Dendritic cell treated with granulocyte-macrophage colony-stimulating factor and Interleukin-4, amounts not matched to agents 40 ng/mL and 50 ng/mL, for 4 days (primary cell): ENCODE results near the gene TBC1D23.
"Not testable (repeated sequence)": the region's sequence is repeated elsewhere in the genome, so short reads cannot be mapped to it uniquely, and the experiment has no call there.

Experiments
- H3K27ac Mint-ChIP-seq: one replicate; pipeline ENCODE4 v1.8.0; 2022; ENCODE audit warnings: mild to moderate bottlenecking, mixed read lengths
- H3K27me3 Mint-ChIP-seq: one replicate; pipeline ENCODE4 v1.8.0; 2022; ENCODE audit warnings: mild to moderate bottlenecking, mixed read lengths
- H3K36me3 Mint-ChIP-seq: one replicate; pipeline ENCODE4 v1.8.0; 2022; ENCODE audit warnings: low read depth, mixed read lengths
- H3K4me1 Mint-ChIP-seq: one replicate; pipeline ENCODE4 v1.8.0; 2022; ENCODE audit warnings: low read depth, mixed read lengths
- H3K4me3 Mint-ChIP-seq: one replicate; pipeline ENCODE4 v1.8.0; 2022; ENCODE audit warnings: mild to moderate bottlenecking, moderate library complexity, mixed read lengths
- H3K9me3 Mint-ChIP-seq: one replicate; pipeline ENCODE4 v1.8.0; 2022; ENCODE audit warnings: mixed read lengths
- intact Hi-C: fragments of 100-400 bp; cut with micrococcal nuclease; formaldehyde crosslinking; loops from one replicate; pipeline ENCODE4 v1.15.0; 2022

TBC1D23 gene

GRCh38 chr3:100238599-100238998 lies 22.2 kb upstream of the TBC1D23 start:
- Mint-ChIP-seq H3K4me1 (no peaks in the 10 kb centered on the region), H3K27ac (no peak overlapping the region), H3K27me3 (no peaks in the 10 kb centered on the region), H3K36me3 (no peaks in the 10 kb centered on the region), H3K9me3 (peaks cover 13% of the 10 kb centered on the region), H3K4me3 (no peak overlapping the region)
- intact Hi-C loops, result no loop called here

- H3K27ac Mint-ChIP-seq, intact Hi-C loops, H3K27me3 Mint-ChIP-seq, H3K4me1 Mint-ChIP-seq, H3K4me3 Mint-ChIP-seq, H3K36me3 Mint-ChIP-seq: not testable (repeated sequence)
- H3K9me3 Mint-ChIP-seq, result peaks cover 13% of the 10 kb centered on the region
Observed at GRCh38 chr3:100242471-100242870, 18.3 kb upstream of the TBC1D23 start.

- intact Hi-C loops, result no loop called here
- Mint-ChIP-seq H3K36me3 (no peaks in the 10 kb centered on the region), H3K9me3 (peaks cover 2% of the 10 kb centered on the region), H3K4me3 (no peak overlapping the region), H3K27me3 (no peaks in the 10 kb centered on the region), H3K27ac (no peak overlapping the region), H3K4me1 (no peaks in the 10 kb centered on the region)
Observed at GRCh38 chr3:100244264-100244663, 16.5 kb upstream of the TBC1D23 start.

GRCh38 chr3:100245136-100245535 lies 15.7 kb upstream of the TBC1D23 start:
- H3K27me3 Mint-ChIP-seq, result no peaks in the 10 kb centered on the region
- H3K9me3 Mint-ChIP-seq, result no peaks in the 10 kb centered on the region
- no peak overlapping the region for H3K27ac Mint-ChIP-seq
- intact Hi-C loops, result no loop called here
- H3K36me3 Mint-ChIP-seq, result no peaks in the 10 kb centered on the region
- no peaks in the 10 kb centered on the region for H3K4me1 Mint-ChIP-seq
- H3K4me3 Mint-ChIP-seq, result no peak overlapping the region

- intact Hi-C loops, result no loop called here
- no peak overlapping the region for H3K4me3 Mint-ChIP-seq
Observed at GRCh38 chr3:100245927-100246326, 14.9 kb upstream of the TBC1D23 start.

GRCh38 chr3:100246999-100247398 lies 13.8 kb upstream of the TBC1D23 start:
- Mint-ChIP-seq H3K4me3 (no peak overlapping the region), H3K27me3 (no peaks in the 10 kb centered on the region), H3K4me1 (no peaks in the 10 kb centered on the region), H3K9me3 (peaks cover 9% of the 10 kb centered on the region), H3K27ac (no peak overlapping the region), H3K36me3 (no peaks in the 10 kb centered on the region)
- intact Hi-C loops, result no loop called here

More at GRCh38 chr3:100245927-100246326, 14.9 kb upstream of the TBC1D23 start:
- Mint-ChIP-seq H3K27me3 (no peaks in the 10 kb centered on the region), H3K36me3 (no peaks in the 10 kb centered on the region), H3K27ac (no peak overlapping the region), H3K4me1 (no peaks in the 10 kb centered on the region), H3K9me3 (no peaks in the 10 kb centered on the region)

DNA sequence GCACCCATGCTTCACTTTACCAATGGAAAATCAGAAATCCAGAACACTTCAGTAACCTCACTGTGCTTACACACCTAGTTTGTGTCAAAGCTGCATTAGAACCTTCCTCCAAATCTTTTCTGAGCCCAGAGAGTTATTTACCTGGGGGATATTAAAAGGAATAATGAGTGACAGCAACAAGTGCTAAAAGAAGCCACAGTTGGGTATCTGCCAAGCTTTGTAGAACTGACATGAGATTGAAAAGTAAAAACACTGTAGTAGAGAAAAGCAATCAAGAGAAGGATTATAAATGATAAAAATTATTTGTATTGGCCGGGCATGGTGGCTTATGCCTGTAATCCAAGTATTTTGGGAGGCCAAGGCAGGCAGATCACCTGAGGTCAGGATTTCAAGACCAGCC lies 8.8 kb upstream of the TBC1D23 start:
- H3K9me3 Mint-ChIP-seq, result peaks cover 9% of the 10 kb centered on the region
- H3K4me1 Mint-ChIP-seq, result no peaks in the 10 kb centered on the region
- H3K4me3 Mint-ChIP-seq, result no peak overlapping the region
- intact Hi-C loops, result no loop called here
- no peak overlapping the region for H3K27ac Mint-ChIP-seq
- H3K36me3 Mint-ChIP-seq, result no peaks in the 10 kb centered on the region
- H3K27me3 Mint-ChIP-seq, result no peaks in the 10 kb centered on the region

GRCh38 chr3:100254168-100254777 lies 6.5 kb upstream of the TBC1D23 start:
- no peaks in the 10 kb centered on the region for H3K36me3 Mint-ChIP-seq
- no peak overlapping the region for H3K4me3 Mint-ChIP-seq
- H3K27ac Mint-ChIP-seq, result no peak overlapping the region
- intact Hi-C loops, result loop anchor here (1.0 kb wide), 3 partner anchors 186 to 422 kb away; no protein-coding TSS in a partner anchor
- H3K27me3 Mint-ChIP-seq, result no peaks in the 10 kb centered on the region
- H3K4me1 Mint-ChIP-seq, result no peaks in the 10 kb centered on the region
- peaks cover 9% of the 10 kb centered on the region for H3K9me3 Mint-ChIP-seq

- H3K4me3 Mint-ChIP-seq, result no peak overlapping the region
- intact Hi-C loops, result no loop called here
- no peak overlapping the region for H3K27ac Mint-ChIP-seq
- no peaks in the 10 kb centered on the region for H3K27me3 Mint-ChIP-seq
- H3K4me1 Mint-ChIP-seq, result peaks cover 15% of the 10 kb centered on the region
- H3K36me3 Mint-ChIP-seq, result peaks cover 8% of the 10 kb centered on the region
- peaks cover 2% of the 10 kb centered on the region for H3K9me3 Mint-ChIP-seq
Observed at GRCh38 chr3:100256731-100257151, 4.1 kb upstream of the TBC1D23 start.

DNA sequence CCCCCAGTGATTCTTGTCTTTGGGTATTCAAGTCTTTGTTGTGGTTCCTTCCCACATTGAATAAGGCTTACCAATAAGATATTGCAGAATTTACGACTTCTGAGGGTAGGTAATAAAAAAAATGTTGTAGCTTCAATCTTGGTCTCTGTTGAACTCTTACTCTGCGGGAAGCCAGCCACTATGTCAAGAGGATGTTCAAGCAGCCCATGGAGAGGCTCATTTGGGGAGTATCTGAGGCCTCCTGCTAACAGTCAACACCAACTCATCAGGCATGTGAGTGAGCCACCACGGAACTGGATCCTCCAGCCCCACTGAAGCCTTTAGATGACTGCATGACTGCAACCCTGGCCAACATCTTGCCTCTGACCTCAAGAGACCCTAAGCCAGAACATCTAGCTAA lies 3.2 kb upstream of the TBC1D23 start:
- intact Hi-C loops, result no loop called here
- Mint-ChIP-seq H3K4me3 (no peak overlapping the region), H3K9me3 (no peaks in the 10 kb centered on the region), H3K4me1 (peaks cover 21% of the 10 kb centered on the region), H3K27ac (no peak overlapping the region), H3K36me3 (peaks cover 8% of the 10 kb centered on the region), H3K27me3 (no peaks in the 10 kb centered on the region)

GRCh38 chr3:100260081-100260684 lies 609 bp upstream of the TBC1D23 start:
- Mint-ChIP-seq H3K27me3 (no peaks in the 10 kb centered on the region), H3K4me3 (peak overlapping the region; percentile 97), H3K36me3 (peaks cover 19% of the 10 kb centered on the region), H3K27ac (peak overlapping the region; percentile 92), H3K9me3 (no peaks in the 10 kb centered on the region), H3K4me1 (peaks cover 43% of the 10 kb centered on the region)
- intact Hi-C loops, result loop anchor here (1.0 to 5.0 kb wide), 5 partner anchors 141 to 1417 kb away; partner anchors contain the start of genes CMSS1, LNP1, TFG and TOMM70

DNA sequence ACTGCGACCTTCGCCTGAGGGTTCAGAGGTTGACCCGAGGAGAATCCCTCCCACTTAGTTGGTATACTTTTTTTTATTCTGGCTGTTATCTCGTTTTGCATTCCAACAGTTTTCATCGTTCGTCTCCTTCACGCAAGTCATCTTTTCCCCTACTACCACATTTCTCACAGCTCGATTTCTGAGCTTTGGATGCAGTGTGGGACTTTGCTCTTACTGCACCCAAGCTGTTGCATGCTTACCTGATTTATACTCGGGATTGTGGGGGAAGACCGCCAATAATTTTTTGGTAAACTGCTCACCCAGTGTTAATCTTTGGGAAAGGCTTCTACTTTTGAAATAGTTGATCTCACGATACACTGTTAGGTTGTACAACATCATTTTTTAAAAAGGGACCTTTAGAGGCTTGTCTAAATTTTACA lies 702 bp downstream of the TBC1D23 start:
- H3K27me3 Mint-ChIP-seq, result no peaks in the 10 kb centered on the region
- H3K4me3 Mint-ChIP-seq, result peak overlapping the region; percentile 97
- H3K36me3 Mint-ChIP-seq, result peaks cover 19% of the 10 kb centered on the region
- no peaks in the 10 kb centered on the region for H3K9me3 Mint-ChIP-seq
- peaks cover 43% of the 10 kb centered on the region for H3K4me1 Mint-ChIP-seq
- intact Hi-C loops, result loop anchor here (2.0 to 5.0 kb wide), 3 partner anchors 364 to 1416 kb away; partner anchors contain the start of genes TFG and ZBTB11
- H3K27ac Mint-ChIP-seq, result peak overlapping the region; percentile 92

GRCh38 chr3:100262925-100263324 lies 2.1 kb downstream of the TBC1D23 start:
- not testable (repeated sequence) for H3K4me3 Mint-ChIP-seq, H3K27me3 Mint-ChIP-seq, H3K9me3 Mint-ChIP-seq
- Mint-ChIP-seq H3K36me3 (peaks cover 19% of the 10 kb centered on the region), H3K4me1 (peaks cover 43% of the 10 kb centered on the region), H3K27ac (peak overlapping the region; percentile 24)
- intact Hi-C loops, result loop anchor here (5.0 kb wide), 2 partner anchors 366 to 1414 kb away; partner anchors contain the start of gene ZBTB11

GRCh38 chr3:100263583-100263982 lies 2.8 kb downstream of the TBC1D23 start:
- Mint-ChIP-seq H3K27me3 (no peaks in the 10 kb centered on the region), H3K9me3 (no peaks in the 10 kb centered on the region), H3K4me1 (peaks cover 43% of the 10 kb centered on the region), H3K4me3 (no peak overlapping the region), H3K27ac (peak overlapping the region; percentile 24), H3K36me3 (peaks cover 19% of the 10 kb centered on the region)
- intact Hi-C loops, result loop anchor here (5.0 kb wide), 2 partner anchors 366 to 1414 kb away; partner anchors contain the start of gene ZBTB11
